ENCODE measurements around the gene HBD. TPM values are rescaled to one million over a fixed set of nuclear protein-coding genes. Genes with fewer than 3 reads are reported as not detected.

The HBD gene
- total and polyA plus RNA-seq, 2 donors (not counting 1 experiment from before 2014, with no cell fraction given): 5.9 to 53.4 TPM

DNA sequence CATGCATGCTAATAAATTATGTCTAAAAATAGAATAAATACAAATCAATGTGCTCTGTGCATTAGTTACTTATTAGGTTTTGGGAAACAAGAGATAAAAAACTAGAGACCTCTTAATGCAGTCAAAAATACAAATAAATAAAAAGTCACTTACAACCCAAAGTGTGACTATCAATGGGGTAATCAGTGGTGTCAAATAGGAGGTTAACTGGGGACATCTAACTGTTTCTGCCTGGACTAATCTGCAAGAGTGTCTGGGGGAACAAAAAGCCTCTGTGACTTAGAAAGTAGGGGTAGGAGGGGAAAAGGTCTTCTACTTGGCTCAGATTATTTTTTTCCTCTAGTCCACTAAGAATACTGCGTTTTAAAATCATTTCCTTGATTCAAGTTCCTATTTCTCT, 6.6 kb downstream of the HBD start:
- no peak overlapping the region for H3K4me3 ChIP-seq (replicated peaks in 1 of 4; ENCODE audit: control extremely low read depth in 1 of 4, insufficient read depth in 1 of 4, low read depth in 3 of 4, low read length in 4 of 4)
- DNase-seq (ENCODE audit: low read depth in 2 of 2): no peak
- H3K9me3 ChIP-seq (ENCODE audit: control insufficient read depth, insufficient read depth, low read depth, low read length): no peaks in the 10 kb centered on the region
- H3K27ac ChIP-seq (ENCODE audit: insufficient read depth, low read length): no peak overlapping the region
- H3K9ac ChIP-seq (ENCODE audit: insufficient read depth, low read length): no peak overlapping the region
- H4K20me1 ChIP-seq (ENCODE audit: control insufficient read depth, extremely low read depth, insufficient read depth, low read length): no peaks in the 10 kb centered on the region
- H3K36me3 ChIP-seq (ENCODE audit: control insufficient read depth, insufficient read depth, low read length): no peaks in the 10 kb centered on the region
- no peak overlapping the region for H2AFZ ChIP-seq (ENCODE audit: low read length)
- H3K4me2 ChIP-seq (ENCODE audit: extremely low read depth, insufficient read depth, low read length): no peak overlapping the region
- no peak for TF ChIP-seq EZH2 (IDR thresholded peaks at IDR 0.05; ENCODE audit: low read length, missing control alignments)
- TF ChIP-seq, protein P1, sequence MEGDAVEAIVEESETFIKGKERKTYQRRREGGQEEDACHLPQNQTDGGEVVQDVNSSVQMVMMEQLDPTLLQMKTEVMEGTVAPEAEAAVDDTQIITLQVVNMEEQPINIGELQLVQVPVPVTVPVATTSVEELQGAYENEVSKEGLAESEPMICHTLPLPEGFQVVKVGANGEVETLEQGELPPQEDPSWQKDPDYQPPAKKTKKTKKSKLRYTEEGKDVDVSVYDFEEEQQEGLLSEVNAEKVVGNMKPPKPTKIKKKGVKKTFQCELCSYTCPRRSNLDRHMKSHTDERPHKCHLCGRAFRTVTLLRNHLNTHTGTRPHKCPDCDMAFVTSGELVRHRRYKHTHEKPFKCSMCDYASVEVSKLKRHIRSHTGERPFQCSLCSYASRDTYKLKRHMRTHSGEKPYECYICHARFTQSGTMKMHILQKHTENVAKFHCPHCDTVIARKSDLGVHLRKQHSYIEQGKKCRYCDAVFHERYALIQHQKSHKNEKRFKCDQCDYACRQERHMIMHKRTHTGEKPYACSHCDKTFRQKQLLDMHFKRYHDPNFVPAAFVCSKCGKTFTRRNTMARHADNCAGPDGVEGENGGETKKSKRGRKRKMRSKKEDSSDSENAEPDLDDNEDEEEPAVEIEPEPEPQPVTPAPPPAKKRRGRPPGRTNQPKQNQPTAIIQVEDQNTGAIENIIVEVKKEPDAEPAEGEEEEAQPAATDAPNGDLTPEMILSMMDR (conservative IDR thresholded peaks at IDR 0.05 in 1 of 2, IDR thresholded peaks at IDR 0.05 in 1 of 2; ENCODE audit: low read depth in 1 of 2, low read length in 2 of 2): no peak
- no peaks in the 10 kb centered on the region for H3K4me1 ChIP-seq (ENCODE audit: control insufficient read depth, extremely low read depth, insufficient read depth, low read length)
- no peaks in the 10 kb centered on the region for H3K79me2 ChIP-seq (ENCODE audit: control insufficient read depth, insufficient read depth, low read length)
- H3K27me3 ChIP-seq (ENCODE audit: control insufficient read depth, insufficient read depth, low read length): no peaks in the 10 kb centered on the region

DNA sequence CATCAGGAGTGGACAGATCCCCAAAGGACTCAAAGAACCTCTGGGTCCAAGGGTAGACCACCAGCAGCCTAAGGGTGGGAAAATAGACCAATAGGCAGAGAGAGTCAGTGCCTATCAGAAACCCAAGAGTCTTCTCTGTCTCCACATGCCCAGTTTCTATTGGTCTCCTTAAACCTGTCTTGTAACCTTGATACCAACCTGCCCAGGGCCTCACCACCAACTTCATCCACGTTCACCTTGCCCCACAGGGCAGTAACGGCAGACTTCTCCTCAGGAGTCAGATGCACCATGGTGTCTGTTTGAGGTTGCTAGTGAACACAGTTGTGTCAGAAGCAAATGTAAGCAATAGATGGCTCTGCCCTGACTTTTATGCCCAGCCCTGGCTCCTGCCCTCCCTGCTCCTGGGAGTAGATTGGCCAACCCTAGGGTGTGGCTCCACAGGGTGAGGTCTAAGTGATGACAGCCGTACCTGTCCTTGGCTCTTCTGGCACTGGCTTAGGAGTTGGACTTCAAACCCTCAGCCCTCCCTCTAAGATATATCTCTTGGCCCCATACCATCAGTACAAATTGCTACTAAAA, 7.5 kb downstream of the HBD start, which contains the start of gene HBB:
Gene HBB (minus strand): TSS at position 340 of the 579 bp plus-strand sequence. CDS start 50 bp downstream, at position 290.
- Histone ChIP-seq H3K9ac (ENCODE audit: insufficient read depth, low read length) (no peak within 1 kb of the TSS), H3K36me3 (ENCODE audit: control insufficient read depth, insufficient read depth, low read length) (no peaks in the 10 kb centered on the region), H3K27me3 (ENCODE audit: control insufficient read depth, insufficient read depth, low read length) (no peaks in the 10 kb centered on the region), H4K20me1 (ENCODE audit: control insufficient read depth, extremely low read depth, insufficient read depth, low read length) (no peaks in the 10 kb centered on the region), H3K4me1 (ENCODE audit: control insufficient read depth, extremely low read depth, insufficient read depth, low read length) (no peaks in the 10 kb centered on the region), H3K9me3 (ENCODE audit: control insufficient read depth, insufficient read depth, low read depth, low read length) (no peaks in the 10 kb centered on the region), H3K27ac (ENCODE audit: insufficient read depth, low read length) (no peak within 1 kb of the TSS), H3K4me2 (ENCODE audit: extremely low read depth, insufficient read depth, low read length) (no peak within 1 kb of the TSS), H3K4me3 (replicated peaks in 1 of 4; ENCODE audit: control extremely low read depth in 1 of 4, insufficient read depth in 1 of 4, low read depth in 3 of 4, low read length in 4 of 4) (no peak within 1 kb of the TSS), H2AFZ (ENCODE audit: low read length) (no peak within 1 kb of the TSS), H3K79me2 (ENCODE audit: control insufficient read depth, insufficient read depth, low read length) (no peaks in the 10 kb centered on the region)
- TF ChIP-seq EZH2 (IDR thresholded peaks at IDR 0.05; ENCODE audit: low read length, missing control alignments): no peak
- TF ChIP-seq, protein P1 (conservative IDR thresholded peaks at IDR 0.05 in 1 of 2, IDR thresholded peaks at IDR 0.05 in 1 of 2; ENCODE audit: low read depth in 1 of 2, low read length in 2 of 2): no peak
- no peak for DNase-seq (ENCODE audit: low read depth in 2 of 2)

- Histone ChIP-seq H3K27ac (ENCODE audit: insufficient read depth, low read length) (no peak overlapping the region), H3K4me3 (replicated peaks in 1 of 4; ENCODE audit: control extremely low read depth in 1 of 4, insufficient read depth in 1 of 4, low read depth in 3 of 4, low read length in 4 of 4) (no peak overlapping the region), H2AFZ (ENCODE audit: low read length) (no peak overlapping the region), H3K36me3 (ENCODE audit: control insufficient read depth, insufficient read depth, low read length) (no peaks in the 10 kb centered on the region), H3K27me3 (ENCODE audit: control insufficient read depth, insufficient read depth, low read length) (no peaks in the 10 kb centered on the region), H3K9ac (ENCODE audit: insufficient read depth, low read length) (no peak overlapping the region), H3K79me2 (ENCODE audit: control insufficient read depth, insufficient read depth, low read length) (no peaks in the 10 kb centered on the region), H4K20me1 (ENCODE audit: control insufficient read depth, extremely low read depth, insufficient read depth, low read length) (no peaks in the 10 kb centered on the region), H3K4me2 (ENCODE audit: extremely low read depth, insufficient read depth, low read length) (no peak overlapping the region), H3K9me3 (ENCODE audit: control insufficient read depth, insufficient read depth, low read depth, low read length) (no peaks in the 10 kb centered on the region), H3K4me1 (ENCODE audit: control insufficient read depth, extremely low read depth, insufficient read depth, low read length) (no peaks in the 10 kb centered on the region)
- DNase-seq (ENCODE audit: low read depth in 2 of 2): no peak
- TF ChIP-seq EZH2 (IDR thresholded peaks at IDR 0.05; ENCODE audit: low read length, missing control alignments): no peak
- TF ChIP-seq, protein P1 (conservative IDR thresholded peaks at IDR 0.05 in 1 of 2, IDR thresholded peaks at IDR 0.05 in 1 of 2; ENCODE audit: low read depth in 1 of 2, low read length in 2 of 2): no peak
Observed at GRCh38 chr11:5225480-5225871, 8.8 kb downstream of the HBD start.

All from fibroblast of lung (primary cell).